ENCODE measurements around the gene GPATCH4.

DNA sequence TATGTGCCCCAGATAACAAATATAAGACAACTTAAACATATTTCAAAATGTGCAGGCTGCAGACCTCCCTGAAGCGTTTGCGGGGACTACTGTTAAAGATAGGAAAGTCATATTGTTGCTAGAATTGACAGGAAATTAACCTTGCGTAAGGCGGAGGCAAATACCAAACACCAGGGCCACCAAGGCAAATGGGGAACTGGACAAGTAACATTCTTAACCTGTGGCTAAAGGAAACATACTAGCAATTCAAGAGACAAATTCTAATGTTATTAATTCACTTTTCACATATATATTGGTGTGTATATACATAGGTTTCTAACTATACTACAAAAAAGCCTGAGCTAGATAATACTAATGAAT lies 24.8 kb upstream of the GPATCH4 start:
- TF ChIP-seq CTCF (IDR thresholded peaks at IDR 0.05) (peak; percentile 53), EZH2 (IDR thresholded peaks at IDR 0.05; ENCODE audit: borderline replicate concordance, insufficient read depth, low read depth, low read length, poor library complexity, severe bottlenecking) (no peak)
